ENCODE results near the gene RGS6. TPM values are rescaled to one million over a fixed set of nuclear protein-coding genes. Genes with fewer than 3 reads are reported as not detected.

Gene RGS6
- total RNA-seq, 1 experiment from 2014 or later: not detected

DNA sequence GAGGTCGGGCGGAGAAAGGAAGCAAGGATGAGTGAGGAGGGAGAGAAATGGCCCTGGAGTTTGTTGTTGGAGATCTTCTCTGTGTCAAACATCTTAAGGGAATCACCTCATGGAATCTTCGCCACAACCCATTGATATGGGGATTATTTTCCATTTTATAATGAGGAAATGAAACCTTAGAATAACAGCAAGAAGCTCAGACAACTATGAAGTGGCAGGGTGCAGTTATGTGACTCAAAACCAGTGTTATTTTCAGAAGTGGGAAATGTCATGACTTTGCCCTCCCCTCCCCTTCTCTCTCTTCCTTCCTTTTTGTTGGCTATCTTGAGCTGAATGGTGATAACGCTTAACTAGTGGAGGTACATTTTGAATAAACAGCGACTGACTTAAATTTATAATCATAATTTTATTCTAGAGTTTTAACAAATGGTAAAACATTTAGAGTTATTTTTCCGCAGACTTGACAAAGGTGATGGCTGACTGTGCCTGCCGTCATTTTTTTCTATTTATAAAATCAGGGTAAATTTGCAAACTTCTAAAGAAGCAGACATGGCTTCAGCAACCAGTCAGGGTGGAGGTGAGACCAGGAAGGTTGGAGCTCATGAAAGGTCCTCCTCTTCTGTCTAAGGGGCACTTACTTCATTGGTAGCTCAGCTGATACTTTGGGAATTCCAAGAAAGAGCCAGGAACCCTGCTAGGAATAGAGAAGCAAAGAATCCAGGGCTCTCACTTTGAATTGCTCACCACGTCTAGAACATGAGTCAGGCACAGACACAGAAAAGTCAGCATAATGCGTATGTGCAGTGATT, 232.4 kb downstream of the RGS6 start:
- no peak for DNase-seq (ENCODE audit: low spot score)

DNA sequence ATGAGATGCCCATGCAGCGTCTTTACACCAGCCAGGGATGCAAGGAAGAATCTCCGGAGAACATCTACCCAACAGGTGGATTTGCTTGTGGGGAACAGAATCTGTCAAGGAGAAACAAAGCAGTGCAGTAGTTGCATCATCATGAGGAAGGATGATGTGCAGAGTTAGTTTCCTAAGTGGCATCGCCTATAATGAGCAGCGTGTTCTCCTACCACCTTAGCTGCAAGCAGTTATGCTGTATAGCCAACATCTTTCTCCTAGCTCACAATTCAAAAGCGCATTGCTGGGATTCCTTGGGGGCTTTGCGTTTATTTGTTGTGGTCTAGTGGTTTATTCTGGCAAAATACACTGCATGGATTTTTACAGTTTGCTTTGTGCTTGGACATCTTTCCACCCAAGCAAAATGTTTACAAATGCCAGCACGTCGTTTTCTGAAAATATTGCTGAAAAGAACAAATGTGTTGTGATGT, 233.0 kb downstream of the RGS6 start:
- no peak for DNase-seq (ENCODE audit: low spot score)

DNA sequence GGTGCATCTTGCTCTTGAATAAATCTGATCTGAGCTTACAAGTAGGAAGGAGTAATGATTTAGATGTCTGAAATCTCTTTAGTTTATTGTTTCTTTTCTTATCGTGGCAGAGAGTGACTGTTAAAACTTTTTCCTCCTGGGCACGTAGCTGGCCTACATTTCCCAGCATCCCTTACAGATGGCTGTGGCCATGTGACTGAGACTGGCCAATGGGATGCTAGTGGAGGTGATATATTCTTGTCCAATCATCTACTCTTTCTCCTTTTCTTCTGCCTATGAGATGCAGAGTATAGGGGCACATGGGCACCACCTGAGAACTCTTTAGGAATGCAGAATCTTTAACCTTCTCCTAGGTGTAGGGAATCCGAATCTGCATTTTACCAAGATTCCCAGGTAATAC, 237.3 kb downstream of the RGS6 start:
- DNase-seq (ENCODE audit: low spot score): peak; percentile 4

DNA sequence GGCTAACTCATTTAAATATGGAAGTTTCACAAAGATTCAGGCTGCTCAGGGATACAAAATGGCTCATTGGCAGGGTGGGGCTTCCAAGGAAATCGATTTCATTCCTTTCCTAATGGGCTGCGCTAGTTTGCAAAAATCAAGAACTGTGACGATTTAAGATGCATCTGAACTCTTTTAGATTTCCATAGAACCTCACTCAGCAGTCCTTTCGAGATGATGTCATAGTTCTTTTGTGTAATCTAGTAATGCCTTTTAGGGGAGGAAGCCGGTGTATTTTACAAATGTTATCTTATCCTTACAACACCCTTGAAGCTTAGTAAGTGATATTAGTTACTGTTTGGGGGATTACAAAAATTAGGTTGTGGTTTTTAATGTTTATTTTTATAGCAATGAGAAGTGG, 239.8 kb downstream of the RGS6 start:
- DNase-seq (ENCODE audit: low spot score): no peak

DNA sequence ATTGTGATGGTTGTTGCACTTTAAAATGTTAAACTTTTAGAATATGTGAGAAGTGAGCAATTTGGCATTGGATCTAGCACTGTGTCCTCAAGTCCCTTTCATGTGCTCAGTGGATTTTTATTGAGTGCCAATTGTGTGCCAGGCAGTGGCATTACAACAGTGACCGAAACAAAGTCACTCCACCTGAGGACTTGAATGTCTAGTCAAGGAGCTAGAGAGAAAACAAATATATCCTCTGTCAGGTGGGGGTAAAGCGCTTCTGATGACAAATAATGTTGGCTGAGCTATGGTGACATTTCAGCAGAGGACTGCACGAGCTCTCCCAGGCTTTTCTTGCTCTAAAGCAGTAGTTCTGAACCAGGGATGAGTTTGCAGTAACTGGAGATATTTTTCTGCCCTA, 240.4 kb downstream of the RGS6 start:
- no peak for DNase-seq (ENCODE audit: low spot score)

DNA sequence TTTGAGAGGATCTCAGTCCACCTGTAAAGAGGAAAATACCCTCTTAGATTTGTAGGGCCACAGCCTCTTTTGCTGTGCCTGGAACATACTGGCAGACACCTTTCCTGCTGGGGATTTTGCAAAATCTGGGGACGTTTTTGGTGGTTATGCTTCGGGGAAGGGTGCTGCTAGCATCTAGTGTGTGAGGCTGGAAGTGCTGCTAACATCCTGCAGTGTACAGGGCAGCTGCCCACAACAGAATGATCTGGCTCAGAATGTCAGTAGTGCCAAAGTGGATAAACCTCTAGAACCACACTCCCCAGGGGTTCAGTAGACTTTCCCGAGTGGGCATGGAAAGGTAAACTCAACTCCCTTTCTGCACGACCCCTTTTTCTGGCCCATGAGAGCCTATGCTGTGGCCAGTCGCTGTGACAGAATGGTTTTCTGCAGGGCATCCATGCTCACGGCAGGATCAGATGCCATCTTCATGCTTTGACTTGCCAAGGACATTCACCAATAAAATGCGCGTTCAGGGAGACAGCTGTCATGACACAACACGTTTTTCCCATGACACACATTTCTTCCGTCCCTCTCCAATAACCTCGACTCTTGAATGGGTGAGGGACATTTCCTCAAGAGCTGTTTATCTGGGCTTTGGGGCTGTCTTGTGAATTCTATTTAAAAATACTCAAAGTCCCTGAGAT, 240.9 kb downstream of the RGS6 start:
- no peak for DNase-seq (ENCODE audit: low spot score)

DNA sequence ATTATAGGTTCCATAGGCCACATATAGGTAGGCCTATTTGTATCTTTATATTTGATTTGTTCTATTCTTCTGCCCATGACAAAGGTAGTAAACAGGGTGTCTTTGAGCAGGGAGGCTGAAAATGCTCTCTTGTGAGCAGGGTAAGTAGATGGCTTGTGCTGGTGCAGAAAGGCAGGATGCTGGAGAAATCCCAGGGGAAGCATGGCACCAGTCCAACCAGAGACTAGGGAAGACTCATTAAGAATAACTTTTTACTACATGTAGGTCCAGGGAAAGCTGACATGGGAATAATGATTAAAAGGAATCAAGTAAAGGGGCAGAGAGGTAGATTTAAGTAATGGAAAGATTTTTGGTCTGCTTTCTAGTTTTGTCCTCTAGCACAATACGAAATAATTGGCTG, 245.0 kb downstream of the RGS6 start:
- DNase-seq (ENCODE audit: low spot score): no peak

DNA sequence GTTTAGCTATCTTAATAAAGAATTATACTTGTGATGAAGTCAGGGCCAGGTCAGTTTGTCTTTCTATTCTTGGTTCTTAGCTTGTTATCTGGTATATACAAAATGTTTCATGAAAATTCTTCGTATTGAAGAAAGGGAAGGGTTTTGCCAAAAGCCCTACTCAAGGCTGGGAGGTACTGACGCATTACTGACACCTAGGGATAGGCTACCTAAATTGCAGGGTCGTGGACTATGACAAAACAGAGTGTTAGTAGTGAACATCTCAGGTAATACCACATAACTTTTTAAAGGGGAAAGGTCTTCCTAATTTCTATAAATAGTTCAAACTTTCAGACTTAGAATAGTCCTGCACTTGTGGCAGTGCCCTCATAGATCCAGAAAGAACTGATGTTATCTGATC, 246.3 kb downstream of the RGS6 start:
- no peak for DNase-seq (ENCODE audit: low spot score)

DNA sequence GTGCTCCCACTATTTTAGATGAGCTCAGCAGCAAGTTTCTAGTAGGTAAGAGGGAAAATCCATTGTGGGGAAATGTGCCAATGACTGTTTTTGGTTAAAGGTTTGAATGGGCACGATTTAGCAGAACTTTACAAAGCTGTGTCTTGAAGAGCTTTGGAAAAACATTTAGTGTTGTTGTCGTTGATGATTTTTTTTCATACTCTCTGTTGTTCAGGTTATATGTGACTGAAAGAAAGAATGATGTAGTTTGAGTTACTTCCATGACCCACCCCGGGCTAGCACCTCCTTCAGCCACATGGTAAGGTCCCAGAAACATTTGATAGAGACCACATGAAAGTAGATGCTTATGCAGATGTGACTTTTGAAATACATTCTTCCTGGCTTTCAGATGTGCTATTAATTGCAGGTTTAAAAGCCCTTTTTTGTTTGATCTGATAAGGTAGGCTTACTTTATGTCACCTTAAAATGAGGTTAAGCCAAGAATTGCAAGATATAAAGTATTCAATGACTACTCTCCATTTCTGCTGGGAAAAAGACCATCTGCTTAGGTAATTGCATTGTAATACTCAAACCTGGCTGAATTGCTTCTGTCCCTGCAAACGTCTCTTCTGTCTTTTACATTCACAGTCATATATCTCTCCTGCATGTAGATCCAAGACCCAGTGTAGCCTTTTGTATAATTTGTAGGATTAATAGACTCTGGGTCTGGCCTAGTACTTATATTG, 250.6 kb downstream of the RGS6 start:
- no peak for DNase-seq (ENCODE audit: low spot score)

DNA sequence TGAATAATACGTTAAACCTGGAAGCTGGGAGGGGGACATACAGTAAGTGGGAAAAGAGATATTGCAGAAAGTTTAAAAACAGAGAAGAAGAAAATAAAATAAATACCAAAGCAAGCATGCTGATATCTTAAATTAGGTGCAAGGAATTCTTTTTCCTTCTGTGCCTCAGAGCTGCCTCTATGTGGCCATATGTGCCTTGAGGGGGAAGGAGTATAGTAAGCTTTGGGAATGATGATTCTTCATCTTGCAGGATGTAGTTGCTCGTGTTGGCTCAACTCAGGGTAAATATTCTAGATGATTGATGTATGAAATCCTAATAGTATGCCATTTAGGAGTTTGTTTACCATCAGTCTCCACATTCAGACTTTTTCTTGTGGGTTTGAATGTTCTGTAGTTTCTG, 251.4 kb downstream of the RGS6 start:
- DNase-seq (ENCODE audit: low spot score): no peak

DNA sequence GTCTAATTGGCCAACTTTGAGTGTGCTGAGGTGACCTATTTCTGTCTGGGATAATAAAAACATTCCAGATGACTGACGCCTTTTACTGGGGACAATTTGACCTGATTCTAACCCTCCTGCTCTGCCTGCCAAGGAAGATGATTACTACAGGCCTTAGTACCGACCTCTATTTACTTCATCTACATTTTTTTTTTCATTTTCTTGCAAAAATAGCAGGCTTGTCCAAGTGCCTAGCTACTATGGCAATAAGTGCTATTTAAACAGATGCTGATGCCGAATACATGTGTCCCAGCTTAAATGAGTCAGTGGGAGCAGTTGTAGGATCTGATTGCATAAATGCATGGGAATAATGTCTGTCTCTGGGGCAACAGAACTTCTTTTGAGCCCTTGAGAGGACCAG, 254.3 kb downstream of the RGS6 start:
- no peak for DNase-seq (ENCODE audit: low spot score)

DNA sequence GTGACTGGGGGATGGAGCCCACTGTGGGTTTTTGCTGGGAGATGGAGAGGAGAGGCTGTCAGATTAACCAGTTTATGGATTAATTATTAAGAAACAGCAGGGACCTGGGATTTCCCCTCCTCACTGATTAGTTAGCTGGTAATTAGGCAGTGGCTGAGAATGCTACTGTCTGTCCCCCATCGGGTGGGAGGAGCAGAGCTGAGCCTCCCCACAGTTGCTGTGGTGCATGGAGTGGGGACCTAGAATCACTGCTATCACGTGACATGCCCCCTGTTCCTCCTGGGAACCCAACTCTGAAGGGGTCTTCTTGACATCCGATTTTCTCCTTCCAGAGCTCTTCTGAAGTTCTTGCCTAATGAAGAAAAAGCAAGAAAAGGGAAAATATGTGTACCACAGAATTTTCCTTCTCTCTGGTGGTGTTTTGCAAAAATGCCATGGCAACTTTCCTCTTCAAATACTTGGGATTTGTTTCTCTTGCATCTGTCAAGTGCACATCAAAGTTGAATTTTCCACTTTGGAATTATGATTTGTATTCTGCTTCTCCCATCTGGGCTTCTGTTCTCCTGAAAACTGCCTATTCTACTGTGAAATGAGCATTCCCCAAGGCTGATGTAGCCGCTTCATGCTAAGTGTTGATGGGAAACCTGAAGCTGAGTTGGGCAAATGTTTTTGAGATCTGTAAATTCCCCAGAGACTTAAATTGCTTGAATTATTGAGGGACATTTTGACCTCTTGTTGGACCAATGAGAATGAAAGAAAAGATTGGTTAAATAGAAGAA, 264.2 kb downstream of the RGS6 start:
- no peak for DNase-seq (ENCODE audit: low spot score)

DNA sequence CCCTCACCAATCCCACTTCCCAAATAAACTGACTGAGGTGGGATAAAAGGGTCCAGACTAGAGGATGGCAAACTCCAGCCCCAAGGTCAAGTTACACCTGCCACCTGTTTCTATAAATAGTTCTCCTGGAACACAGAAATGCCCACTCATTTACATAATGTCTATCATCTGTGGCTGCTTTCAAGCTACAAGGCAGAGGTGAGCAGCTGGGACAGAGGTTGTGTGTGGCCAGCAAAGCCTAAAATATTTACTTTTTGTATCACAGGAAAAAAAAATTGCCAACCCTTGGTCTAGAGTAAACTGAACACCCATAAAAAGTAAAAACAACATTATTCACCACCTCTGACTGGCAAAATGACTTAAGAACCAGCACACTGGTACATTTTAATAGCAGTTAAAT, 269.4 kb downstream of the RGS6 start:
- DNase-seq (ENCODE audit: low spot score): no peak

DNA sequence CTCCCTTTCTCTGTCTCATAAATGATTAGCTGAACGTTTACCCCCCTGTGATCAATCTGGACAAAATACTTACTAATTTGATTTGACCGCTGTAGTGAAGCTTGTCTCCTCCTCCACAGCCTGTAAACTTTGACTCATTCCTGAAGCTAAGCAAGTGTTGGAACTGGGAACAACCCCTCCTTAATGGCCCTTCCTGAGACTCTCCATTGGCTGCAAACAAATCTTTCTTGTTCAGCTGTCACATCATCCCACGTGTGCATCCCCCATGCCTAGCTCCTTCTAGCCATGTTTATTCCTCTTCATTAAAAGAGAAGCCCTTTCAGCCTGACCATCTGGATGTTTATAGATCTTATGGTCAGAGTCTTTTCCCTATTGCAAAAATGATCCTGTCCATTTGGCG, 281.2 kb downstream of the RGS6 start:
- no peak for DNase-seq (ENCODE audit: low spot score)

DNA sequence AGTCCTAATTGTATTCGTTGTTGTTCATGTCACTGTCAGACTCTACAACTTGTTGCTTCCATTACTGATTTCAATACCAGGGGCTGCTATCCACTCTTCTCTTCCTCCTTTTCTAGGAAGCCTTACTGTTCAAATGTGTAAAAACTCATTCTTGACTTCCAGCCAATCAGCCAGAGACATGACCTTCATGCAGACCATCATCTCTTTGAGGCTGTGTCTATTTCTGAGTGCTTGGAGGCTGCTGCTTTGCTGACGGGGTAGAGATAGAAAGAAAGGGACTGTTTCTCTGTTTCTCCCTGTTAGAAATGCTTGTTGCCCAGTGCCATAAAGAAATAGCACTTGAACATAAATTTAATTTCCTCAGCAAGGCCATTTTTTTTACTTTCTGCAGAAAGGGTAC, 282.9 kb downstream of the RGS6 start:
- DNase-seq (ENCODE audit: low spot score): no peak

DNA sequence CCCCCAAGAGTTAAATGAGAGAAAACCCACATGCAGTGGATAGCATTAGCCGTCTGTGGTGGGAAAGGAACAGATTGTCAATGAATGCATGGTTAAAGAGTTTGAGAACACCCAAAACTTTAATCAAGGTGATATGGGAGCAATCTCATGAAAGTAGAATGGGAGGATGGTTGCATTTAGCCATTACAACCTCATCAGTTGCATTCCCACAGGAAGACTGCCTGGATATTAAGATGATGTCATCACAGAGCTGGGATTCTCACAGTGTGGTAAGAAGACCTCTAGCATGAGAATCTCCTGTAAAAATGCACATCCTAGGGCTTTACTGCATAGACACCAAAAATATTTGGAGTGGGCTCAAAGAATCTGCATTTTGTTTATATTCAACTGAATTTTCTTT, 284.9 kb downstream of the RGS6 start:
- peak; percentile 3 for DNase-seq (ENCODE audit: low spot score)

DNA sequence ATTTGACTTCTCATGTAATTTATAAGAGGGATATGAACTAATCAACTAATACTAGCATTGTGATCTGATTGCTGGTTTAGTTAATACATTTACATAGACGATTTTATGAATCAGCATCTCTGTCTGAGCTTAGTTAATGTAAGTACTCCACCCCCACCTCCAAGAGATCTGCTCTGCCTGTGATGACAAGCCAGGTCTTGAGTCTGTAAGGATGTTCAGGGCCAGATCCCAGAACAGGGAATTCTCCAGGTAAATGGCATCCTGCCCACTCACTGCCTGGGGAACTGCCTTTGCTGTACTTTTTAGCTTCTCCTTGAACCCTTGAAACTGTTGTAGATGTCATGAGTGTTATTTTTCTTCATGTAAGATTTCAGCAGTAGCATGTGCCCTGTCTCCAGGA, 289.8 kb downstream of the RGS6 start:
- DNase-seq (ENCODE audit: low spot score): no peak

DNA sequence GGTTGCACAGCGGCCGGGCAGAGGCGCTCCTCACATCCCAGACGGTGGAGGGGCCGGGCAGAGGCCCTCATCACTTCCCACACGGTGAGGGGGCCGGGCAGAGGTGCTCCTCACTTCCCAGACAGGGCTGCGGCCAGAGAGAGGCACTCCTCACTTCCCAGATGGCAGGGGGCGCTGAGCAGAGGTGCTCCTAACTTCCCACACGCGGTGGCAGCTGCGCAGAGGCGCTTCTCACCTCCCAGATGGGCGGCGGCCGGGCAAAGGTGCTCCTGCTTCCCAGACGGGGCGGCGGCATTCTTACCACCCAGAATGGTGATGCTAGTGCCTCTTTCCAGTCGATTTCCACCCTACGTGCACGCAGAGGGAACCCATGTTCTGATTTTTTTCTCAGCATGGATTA, 304.4 kb downstream of the RGS6 start:
- no peak for DNase-seq (ENCODE audit: low spot score)

DNA sequence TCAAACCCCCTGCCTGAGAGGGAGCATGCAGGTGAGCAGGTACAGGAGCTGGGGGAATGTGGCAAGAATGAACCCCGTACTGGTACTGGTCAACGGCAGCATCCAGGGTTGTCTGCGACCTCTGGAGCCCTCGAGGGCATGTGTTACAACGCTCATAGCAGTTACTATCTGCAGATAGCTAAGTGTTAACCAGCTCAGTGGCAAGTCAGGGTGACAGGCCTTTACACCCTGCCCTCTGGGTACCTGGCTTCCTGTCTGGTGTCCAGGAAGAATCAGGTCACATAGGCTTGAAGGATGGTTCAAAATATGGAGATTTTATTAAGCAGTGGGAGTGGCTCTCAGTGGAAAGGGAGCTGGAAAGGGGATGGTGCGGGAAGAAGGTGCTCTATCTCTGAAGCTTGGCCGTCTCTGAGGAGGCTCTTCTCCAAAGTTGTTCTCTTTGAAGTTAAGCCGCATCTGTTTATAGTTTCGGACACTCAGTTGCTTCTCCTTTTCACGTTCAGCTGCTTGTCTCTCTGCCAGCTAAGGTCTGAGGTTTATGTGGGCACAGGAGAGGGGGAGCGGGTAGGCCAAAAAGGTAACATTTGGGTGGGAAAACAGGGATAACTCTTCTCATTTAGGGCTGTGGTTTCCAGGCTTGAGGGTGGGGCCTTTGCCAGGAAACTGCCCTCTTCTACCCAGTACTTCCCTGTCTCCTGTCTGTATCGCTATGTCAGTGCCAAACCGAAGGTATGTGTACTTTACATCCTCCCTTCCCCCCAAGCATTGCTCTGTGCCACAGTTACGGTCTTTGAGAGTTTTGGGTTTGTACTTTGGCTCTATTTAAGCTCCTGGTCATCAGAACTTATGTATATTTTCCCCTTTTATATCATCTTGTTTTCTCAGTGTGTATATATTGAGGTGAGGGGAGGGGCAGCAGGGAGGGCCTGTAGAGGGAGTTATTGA, 305.8 kb downstream of the RGS6 start:
- DNase-seq (ENCODE audit: low spot score): no peak

DNA sequence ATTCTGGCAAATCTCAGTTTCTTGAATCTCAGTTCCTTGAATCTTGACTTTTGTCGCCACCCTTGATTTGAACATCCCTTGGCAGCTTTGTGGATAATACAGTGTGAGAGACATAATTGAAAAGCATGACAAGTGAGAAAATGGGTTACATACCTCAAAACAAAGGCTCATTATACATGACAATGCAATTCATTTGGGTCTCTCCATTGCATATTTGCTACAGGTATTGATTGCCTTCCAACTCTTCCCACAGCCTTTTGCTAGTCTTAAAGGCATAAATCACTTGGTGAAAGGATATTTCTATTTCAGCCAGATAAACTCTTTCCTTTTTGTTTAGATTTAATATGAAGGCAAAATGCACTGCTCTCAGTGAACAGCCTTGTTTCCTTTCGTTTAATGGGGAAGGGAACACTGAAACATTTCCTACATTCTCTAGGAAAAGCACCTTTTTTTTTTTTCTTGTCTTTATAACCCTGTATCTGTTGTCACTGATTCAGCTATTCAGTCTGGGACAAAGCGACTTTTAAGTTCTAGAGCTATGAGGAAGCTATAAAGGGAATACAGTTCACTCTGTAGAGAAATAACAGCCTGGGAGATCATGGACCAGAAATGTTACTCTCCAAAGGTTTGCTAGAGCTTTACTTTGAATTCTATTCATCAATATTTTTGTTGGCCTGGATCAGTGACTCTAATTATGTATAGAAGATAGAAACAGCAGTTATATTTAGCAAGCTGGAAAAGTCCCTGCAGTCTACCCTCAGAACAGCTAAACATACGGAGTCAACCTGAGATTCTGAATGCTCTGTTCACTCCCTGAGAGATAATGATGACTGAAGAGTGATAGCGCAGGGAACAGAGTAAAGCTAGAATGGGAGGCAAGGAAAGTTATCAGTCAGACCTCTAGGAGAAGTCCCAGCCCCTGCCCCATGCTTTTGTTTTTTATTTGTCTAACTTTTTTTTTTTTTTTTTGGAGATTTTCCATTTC, 311.4 kb downstream of the RGS6 start:
- no peak for DNase-seq (ENCODE audit: low spot score)

Data from A172 (cell line).